PC-3 (cell line): ENCODE data around the gene KLHL34. TPM values are rescaled to one million over a fixed set of nuclear protein-coding genes. Genes with fewer than 3 reads are reported as not detected.

ENCODE experiments used
- ATAC-seq: fragments of 200-7000 bp; cut with Tn5 transposase; 2 replicates; pipeline ENCODE4 v1.9.1; 2020; ENCODE audit warnings: mild to moderate bottlenecking, moderate library complexity
- BruUV-seq: library from RNA; stranded (reverse); fragments of 400-500 nt; replicated peaks from 2 replicates; lab custom pipeline; 2021; lab: Mats Ljungman, UMichigan
- CTCF ChIA-PET: fragments of 300-600 bp; sonication (Branson Sonifier 250); formaldehyde crosslinking; loops from one replicate; lab custom pipeline; 2022; ENCODE audit warnings: antibody characterized with exemption; lab: Charles Lee
- POLR2A ChIA-PET: fragments of 300-600 bp; sonication (Branson Sonifier 250); formaldehyde crosslinking; loops from one replicate; lab custom pipeline; 2022; ENCODE audit warnings: antibody characterized with exemption; ENCODE audit not compliant: unreplicated experiment; lab: Charles Lee
- DNase-seq: peaks from one replicate; pipeline ENCODE4 v3.0.0-alpha.2; 2015
- H2AFZ ChIP-seq: fragments of 300-600 bp; sonication (generic); 2 replicates; pipeline ENCODE4 v1.6.0; 2016; ENCODE audit warnings: antibody characterized with exemption, low read length
- H3F3A ChIP-seq: fragments of 300-600 bp; sonication (generic); one replicate; pipeline ENCODE4 v1.6.0; 2017; ENCODE audit warnings: antibody characterized with exemption, low read length, control low read depth, mild to moderate bottlenecking; ENCODE audit not compliant: unreplicated experiment
- H3K27ac ChIP-seq: fragments of 300-600 bp; sonication (generic); 2 replicates; pipeline ENCODE4 v1.5.1; 2016; ENCODE audit warnings: mild to moderate bottlenecking, low read length
- H3K27me3 ChIP-seq: fragments of 300-600 bp; sonication (generic); 2 replicates; pipeline ENCODE4 v1.6.1; 2016; ENCODE audit warnings: low read length, mixed read lengths
- H3K36me3 ChIP-seq: fragments of 300-600 bp; sonication (generic); 2 replicates; pipeline ENCODE4 v1.6.1; 2016; ENCODE audit warnings: low read depth, mixed run types, low read length, mixed read lengths
- H3K4me1 ChIP-seq: fragments of 300-600 bp; sonication (generic); 2 replicates; pipeline ENCODE4 v1.5.1; 2016; ENCODE audit warnings: low read length; ENCODE audit not compliant: insufficient read depth
- H3K4me2 ChIP-seq: fragments of 300-600 bp; sonication (generic); 2 replicates; pipeline ENCODE4 v1.6.0; 2016; ENCODE audit warnings: low read length
- H3K4me3 ChIP-seq: fragments of 300-600 bp; sonication (generic); 2 replicates; pipeline ENCODE4 v1.5.1; 2016; ENCODE audit warnings: mild to moderate bottlenecking, low read length, mixed read lengths
- H3K79me2 ChIP-seq: fragments of 300-600 bp; sonication (generic); 2 replicates; pipeline ENCODE4 v1.6.1; 2017; ENCODE audit warnings: low read length, mixed read lengths
- H3K9ac ChIP-seq: fragments of 300-600 bp; sonication (generic); 2 replicates; pipeline ENCODE4 v1.6.0; 2016; ENCODE audit warnings: mild to moderate bottlenecking, low read length
- H3K9me2 ChIP-seq: fragments of 300-600 bp; sonication (generic); replicated peaks from 2 replicates; pipeline ENCODE4 v1.6.1; 2016; ENCODE audit warnings: mixed run types, low read length, mixed read lengths
- H3K9me3 ChIP-seq: fragments of 300-600 bp; sonication (generic); 2 replicates; pipeline ENCODE4 v1.6.1; 2016; ENCODE audit warnings: low read length, mixed read lengths
- H4K20me1 ChIP-seq: fragments of 300-600 bp; sonication (generic); 2 replicates; pipeline ENCODE4 v1.6.1; 2016; ENCODE audit warnings: low read length, mixed read lengths
- EZH2 ChIP-seq: fragments of 300-600 bp; sonication (generic); IDR thresholded peaks from one replicate; pipeline ENCODE4 v1.6.1; 2017; ENCODE audit warnings: antibody characterized with exemption, mild to moderate bottlenecking, low read length; ENCODE audit not compliant: unreplicated experiment
- EZH2phosphoT487 ChIP-seq: fragments of 300-600 bp; sonication (generic); IDR thresholded peaks from 2 replicates; pipeline ENCODE4 v1.6.1; 2018; ENCODE audit warnings: mild to moderate bottlenecking, antibody characterized with exemption, low read length, borderline replicate concordance
- intact Hi-C: fragments of 100-400 bp; cut with micrococcal nuclease; formaldehyde crosslinking; loops from 2 replicates; pipeline ENCODE4 v1.9.0; 2023
- total RNA-seq: library from RNA; depleted of rRNA; stranded (reverse); fragments of >200 nt; gene quantifications from 2 replicates; pipeline ENCODE4 v1.2.3, GENCODE V29; 2014
- TF ChIP-seq, protein P1 (sequence below): fragments of 300-600 bp; sonication (generic); conservative IDR thresholded peaks from 2 replicates; pipeline ENCODE4 v1.5.1; 2017; ENCODE audit warnings: antibody characterized with exemption, low read depth, mild to moderate bottlenecking, low read length

The KLHL34 gene
- total RNA-seq, 1 experiment from 2014 or later = not detected

GRCh38 chrX:21666679-21667078, 8.5 kb upstream of the KLHL34 start:
- Histone ChIP-seq H3K4me3 (no peak overlapping the region), H3K4me2 (peak overlapping the region; percentile 44; the same call in 1 of the 2 replicates), H3K79me2 (no peaks in the 10 kb centered on the region), H3K9me3 (no peaks in the 10 kb centered on the region), H3K9me2 (no peaks in the 10 kb centered on the region), H3K27ac (no peak overlapping the region), H3K27me3 (no peaks in the 10 kb centered on the region), H3K4me1 (peaks cover 19% of the 10 kb centered on the region), H4K20me1 (no peaks in the 10 kb centered on the region), H3K36me3 (no peaks in the 10 kb centered on the region), H2AFZ (no peak overlapping the region), H3F3A (no peaks in the 10 kb centered on the region), H3K9ac (no peak overlapping the region)
- ChIA-PET CTCF (no interaction called here), POLR2A (no interaction called here)
- peak; percentile 65 for ATAC-seq
- intact Hi-C loops = no loop called here
- TF ChIP-seq EZH2 = no peak
- TF ChIP-seq, protein P1, sequence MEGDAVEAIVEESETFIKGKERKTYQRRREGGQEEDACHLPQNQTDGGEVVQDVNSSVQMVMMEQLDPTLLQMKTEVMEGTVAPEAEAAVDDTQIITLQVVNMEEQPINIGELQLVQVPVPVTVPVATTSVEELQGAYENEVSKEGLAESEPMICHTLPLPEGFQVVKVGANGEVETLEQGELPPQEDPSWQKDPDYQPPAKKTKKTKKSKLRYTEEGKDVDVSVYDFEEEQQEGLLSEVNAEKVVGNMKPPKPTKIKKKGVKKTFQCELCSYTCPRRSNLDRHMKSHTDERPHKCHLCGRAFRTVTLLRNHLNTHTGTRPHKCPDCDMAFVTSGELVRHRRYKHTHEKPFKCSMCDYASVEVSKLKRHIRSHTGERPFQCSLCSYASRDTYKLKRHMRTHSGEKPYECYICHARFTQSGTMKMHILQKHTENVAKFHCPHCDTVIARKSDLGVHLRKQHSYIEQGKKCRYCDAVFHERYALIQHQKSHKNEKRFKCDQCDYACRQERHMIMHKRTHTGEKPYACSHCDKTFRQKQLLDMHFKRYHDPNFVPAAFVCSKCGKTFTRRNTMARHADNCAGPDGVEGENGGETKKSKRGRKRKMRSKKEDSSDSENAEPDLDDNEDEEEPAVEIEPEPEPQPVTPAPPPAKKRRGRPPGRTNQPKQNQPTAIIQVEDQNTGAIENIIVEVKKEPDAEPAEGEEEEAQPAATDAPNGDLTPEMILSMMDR = no peak
- TF ChIP-seq EZH2phosphoT487 = no peak
- DNase-seq = peak; percentile 81
- no TSS peak for BruUV-seq

- no peaks in the 10 kb centered on the region for H4K20me1 ChIP-seq
- intact Hi-C loops = no loop called here
- CTCF ChIA-PET = no interaction called here
These were observed 8.1 kb upstream of the KLHL34 start for GRCh38 chrX:21666252-21666651.

DNA sequence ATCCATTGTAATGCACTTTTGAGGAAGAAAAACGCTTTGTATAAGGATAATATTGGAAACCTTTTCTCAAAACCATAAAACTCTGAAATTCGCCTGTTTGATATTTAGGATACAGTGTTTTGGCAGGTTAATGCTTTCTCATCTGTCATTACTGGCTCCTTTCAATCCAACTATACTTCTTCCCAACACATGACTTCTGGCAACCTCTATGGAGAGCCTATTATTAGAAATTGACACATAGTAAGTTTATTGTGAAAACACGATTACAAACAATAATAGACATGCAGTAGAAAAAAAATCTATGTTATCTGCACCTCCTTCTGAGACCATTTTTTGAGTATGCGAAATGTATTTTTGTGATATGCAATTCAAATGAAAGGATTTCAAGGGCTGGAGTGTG, 4.6 kb upstream of the KLHL34 start:
- intact Hi-C loops = no loop called here
- Histone ChIP-seq H3K9ac (no peak overlapping the region), H3K79me2 (no peaks in the 10 kb centered on the region), H3F3A (no peaks in the 10 kb centered on the region), H3K27ac (no peak overlapping the region), H4K20me1 (no peaks in the 10 kb centered on the region), H3K27me3 (no peaks in the 10 kb centered on the region), H3K9me2 (no peaks in the 10 kb centered on the region), H2AFZ (no peak overlapping the region), H3K9me3 (no peaks in the 10 kb centered on the region), H3K4me2 (no peak overlapping the region), H3K4me1 (peaks cover 28% of the 10 kb centered on the region), H3K4me3 (no peak overlapping the region), H3K36me3 (no peaks in the 10 kb centered on the region)
- no peak for DNase-seq
- no peak for ATAC-seq
- ChIA-PET POLR2A (no interaction called here), CTCF (no interaction called here)
- no TSS peak for BruUV-seq
- TF ChIP-seq, protein P1 = no peak
- no peak for TF ChIP-seq EZH2
- no peak for TF ChIP-seq EZH2phosphoT487

More at GRCh38 chrX:21666252-21666651, 8.1 kb upstream of the KLHL34 start:
- Histone ChIP-seq H3K27me3 (no peaks in the 10 kb centered on the region), H3K36me3 (no peaks in the 10 kb centered on the region), H3K4me2 (peak overlapping the region; percentile 44; the same call in 1 of the 2 replicates), H3K27ac (no peak overlapping the region), H2AFZ (no peak overlapping the region), H3K9me2 (no peaks in the 10 kb centered on the region), H3K9ac (no peak overlapping the region), H3K79me2 (no peaks in the 10 kb centered on the region), H3F3A (no peaks in the 10 kb centered on the region), H3K4me1 (peaks cover 22% of the 10 kb centered on the region), H3K4me3 (no peak overlapping the region), H3K9me3 (no peaks in the 10 kb centered on the region)
- DNase-seq = no peak
- POLR2A ChIA-PET = no interaction called here
- no peak for ATAC-seq
- TF ChIP-seq EZH2phosphoT487 (no peak), EZH2 (no peak)
- TF ChIP-seq, protein P1 = no peak
- BruUV-seq = no TSS peak
